Stimulated activated naive CD8-positive, alpha-beta T cell treated with anti-CD3 and anti-CD28 coated beads, Interleukin-15, Interleukin-2, amounts not matched to agents 100 U/mL and 50 U/mL, for 24 hours (primary cell): ENCODE data around the gene RAG1.
A peak's percentile ranks its signal among the peaks of the same experiment; 100 is the strongest.
"Not testable (repeated sequence)": the region's sequence is repeated elsewhere in the genome, so short reads cannot be mapped to it uniquely, and the experiment has no call there.

Experiments used
- ATAC-seq: fragments of 150-1000 bp; cut with Tn5 transposase; one replicate; pipeline ENCODE4 v1.10.0; 2021
- DNase-seq: peaks from one replicate; pipeline ENCODE4 v3.0.0; 2021

The RAG1 gene

DNA sequence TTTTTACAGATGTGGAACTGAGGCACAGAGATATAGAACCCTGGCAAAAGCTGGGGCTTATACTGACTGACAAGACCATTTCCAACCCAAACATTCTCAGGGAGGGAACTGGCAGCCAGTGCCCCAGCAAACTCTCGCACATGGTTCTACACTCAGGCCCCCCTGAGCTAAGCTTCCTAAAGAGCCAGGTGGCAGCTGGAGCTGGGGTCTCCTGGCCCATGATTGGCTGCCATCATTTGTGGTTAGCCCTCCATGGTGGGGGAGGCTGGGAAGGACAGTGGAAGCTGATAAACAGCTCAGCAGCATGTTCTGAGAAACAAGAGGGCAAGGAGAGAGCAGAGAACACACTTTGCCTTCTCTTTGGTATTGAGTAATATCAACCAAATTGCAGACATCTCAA lies at the start of gene RAG1:
RAG1 (plus strand) TSS at position 314 of the 400 bp plus-strand sequence. CDS start 5,298 bp downstream, outside the sequence.
- ATAC-seq (no peak), DNase-seq (no peak)

GRCh38 chr11:36530840-36531239 lies 37.0 kb upstream of the RAG1 start:
- no peak for DNase-seq
- no peak for ATAC-seq

DNA sequence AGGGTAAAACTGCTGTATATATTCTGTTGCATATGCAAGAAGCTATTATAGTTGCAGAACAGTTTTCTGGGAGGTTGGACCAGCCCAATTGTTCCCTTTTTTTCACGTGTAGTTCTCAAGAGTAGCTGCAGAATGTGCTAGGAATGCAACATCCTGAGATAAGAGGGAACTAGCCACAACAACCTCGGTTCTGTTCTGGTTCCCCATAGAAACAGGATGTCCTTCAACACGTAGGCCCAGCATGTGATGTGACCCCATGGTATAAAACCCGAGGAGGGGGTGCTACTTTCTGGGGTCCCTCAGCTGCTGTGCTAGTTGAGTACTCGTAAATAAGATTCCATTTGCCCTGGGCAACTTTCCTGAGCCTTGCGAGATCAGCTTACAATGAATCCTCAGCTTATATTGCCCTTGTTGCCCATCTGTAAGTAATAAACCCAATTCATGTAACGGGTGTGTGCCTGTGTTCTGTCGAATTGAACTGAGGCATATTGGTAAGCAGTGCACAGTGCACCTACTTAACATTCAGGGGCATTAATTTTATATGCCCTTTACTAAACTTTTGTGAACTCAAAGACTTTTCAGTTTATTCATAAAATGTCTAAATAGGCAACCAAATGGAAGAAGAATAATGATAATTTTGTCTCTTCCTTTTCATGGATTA lies 34.7 kb upstream of the RAG1 start:
- ATAC-seq: no peak
- DNase-seq: no peak

DNA sequence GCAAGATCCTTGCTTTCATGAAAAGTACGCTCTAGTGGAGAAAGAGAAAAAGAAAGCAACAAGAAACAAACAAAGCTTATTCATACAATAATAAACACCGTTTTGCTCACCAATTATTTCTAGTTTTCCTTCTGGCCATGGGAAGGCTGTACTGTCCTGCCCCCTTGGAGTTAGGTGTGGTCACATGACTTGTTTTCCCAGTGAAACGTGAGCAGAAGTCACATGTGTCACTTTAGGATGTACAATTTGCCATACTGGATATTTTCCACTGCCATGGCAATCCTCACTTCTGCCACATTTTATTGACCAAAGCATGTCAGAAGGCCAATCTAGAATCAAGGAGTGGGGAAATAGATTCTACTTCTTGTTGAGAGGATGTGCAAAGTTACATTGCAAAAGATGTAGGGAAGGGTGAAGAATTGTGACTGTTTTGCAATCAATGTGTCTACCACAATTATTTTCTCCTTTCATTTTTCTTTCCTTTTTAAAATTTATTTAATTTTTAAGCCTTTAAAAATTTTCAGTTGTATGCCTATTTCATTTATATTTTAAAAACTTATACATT lies 33.4 kb upstream of the RAG1 start:
- ATAC-seq: no peak
- DNase-seq: no peak

GRCh38 chr11:36540998-36541397 lies 26.8 kb upstream of the RAG1 start:
- ATAC-seq: peak; percentile 36

DNA sequence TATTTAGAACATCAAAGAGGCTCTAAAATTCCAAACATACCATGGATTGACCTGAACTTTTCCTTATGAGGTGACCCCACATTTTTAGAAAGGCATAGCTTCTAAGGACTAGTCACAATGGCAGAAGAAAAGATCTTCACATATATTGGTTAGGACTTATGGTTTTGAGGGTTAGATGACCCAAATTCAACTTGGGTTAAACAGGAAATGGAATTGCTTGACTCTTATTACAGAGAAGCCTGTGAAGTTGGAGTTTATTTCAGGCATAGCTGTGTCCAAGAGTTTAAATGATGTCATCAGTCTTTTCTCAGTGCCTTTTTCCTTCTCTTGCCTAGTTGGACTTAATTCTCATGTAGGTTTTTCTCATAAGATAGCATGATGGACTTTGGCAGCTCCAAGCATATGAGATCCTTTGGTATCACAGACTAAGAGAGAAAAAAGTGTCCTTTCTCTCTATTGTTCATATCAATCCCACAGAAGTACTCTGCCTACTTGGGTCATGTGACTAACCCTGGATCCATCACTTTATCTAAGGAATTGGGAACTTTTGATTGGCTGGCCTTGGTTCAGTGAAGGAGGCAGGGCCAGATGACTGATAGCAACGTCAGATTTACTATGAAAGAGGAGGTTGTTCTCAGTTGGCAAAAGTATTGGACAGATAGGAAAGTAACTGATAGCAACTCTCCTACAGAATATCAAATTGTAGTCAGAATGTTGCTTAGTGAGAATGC lies 17.3 kb upstream of the RAG1 start:
- ATAC-seq: no peak

More at GRCh38 chr11:36540998-36541397, 26.8 kb upstream of the RAG1 start:
- DNase-seq: peak; percentile 10

DNA sequence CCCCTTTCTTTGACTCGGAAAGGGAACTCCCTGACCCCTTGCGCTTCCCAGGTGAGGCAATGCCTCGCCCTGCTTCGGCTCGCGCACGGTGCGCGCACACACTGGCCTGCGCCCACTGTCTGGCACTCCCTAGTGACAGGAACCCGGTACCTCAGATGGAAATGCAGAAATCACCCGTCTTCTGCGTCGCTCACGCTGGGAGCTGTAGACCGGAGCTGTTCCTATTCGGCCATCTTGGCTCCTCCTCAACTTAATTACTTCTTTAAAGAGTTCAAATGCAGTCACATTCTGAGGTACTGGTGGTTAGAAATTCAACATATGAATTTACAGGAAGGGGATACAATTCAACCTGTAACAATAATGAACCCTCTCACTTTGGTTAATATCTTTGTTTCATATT lies 10.4 kb upstream of the RAG1 start:
- not testable (repeated sequence) for ATAC-seq, DNase-seq

More for the DNA sequence above, 17.3 kb upstream of the RAG1 start:
- no peak for DNase-seq

GRCh38 chr11:36557991-36558390 lies 9.8 kb upstream of the RAG1 start:
- ATAC-seq (no peak), DNase-seq (no peak)

- peak; percentile 59 for ATAC-seq
- no peak for DNase-seq
Measured at GRCh38 chr11:36558571-36559413, 9.0 kb upstream of the RAG1 start.

DNA sequence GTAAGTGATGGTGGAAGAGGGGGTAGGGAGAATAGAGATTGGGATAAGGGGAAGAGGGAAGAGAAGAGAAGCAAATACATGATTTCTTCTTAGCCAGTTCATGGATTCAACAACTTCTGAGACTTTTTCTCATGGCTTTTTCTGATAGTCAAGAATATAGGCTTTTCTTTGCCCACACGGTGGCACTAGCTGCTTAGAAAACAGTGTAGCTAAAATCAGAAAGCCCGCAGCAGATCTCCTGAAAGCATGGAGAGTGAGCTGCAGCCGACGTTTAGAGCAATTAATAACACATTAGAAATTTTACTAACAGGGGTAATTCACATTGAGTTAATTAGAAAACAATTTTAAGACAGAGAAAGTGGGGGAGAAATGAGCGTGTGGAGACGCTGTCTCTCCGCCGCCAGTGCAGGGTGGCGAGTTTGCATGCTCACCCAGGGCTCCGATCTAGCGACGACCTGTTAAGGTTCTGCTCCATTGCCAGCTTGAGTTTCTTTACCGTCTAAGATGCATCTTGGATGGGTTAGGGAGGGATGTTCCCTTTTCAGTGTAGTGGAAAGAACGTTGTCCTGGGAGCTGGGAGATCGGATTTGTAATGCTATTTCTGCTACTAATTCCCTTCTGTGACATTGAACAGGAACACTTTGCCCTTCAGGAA lies 3.3 kb upstream of the RAG1 start:
- ATAC-seq: no peak
- peak; percentile 37 for DNase-seq

GRCh38 chr11:36565031-36565610 lies 2.7 kb upstream of the RAG1 start:
- no peak for ATAC-seq
- DNase-seq: no peak

GRCh38 chr11:36566407-36567053 lies 1.3 kb upstream of the RAG1 start:
- ATAC-seq: no peak

GRCh38 chr11:36569095-36569494 lies 1.3 kb downstream of the RAG1 start:
- ATAC-seq (no peak), DNase-seq (no peak)

More at GRCh38 chr11:36566407-36567053, 1.3 kb upstream of the RAG1 start:
- DNase-seq: no peak

DNA sequence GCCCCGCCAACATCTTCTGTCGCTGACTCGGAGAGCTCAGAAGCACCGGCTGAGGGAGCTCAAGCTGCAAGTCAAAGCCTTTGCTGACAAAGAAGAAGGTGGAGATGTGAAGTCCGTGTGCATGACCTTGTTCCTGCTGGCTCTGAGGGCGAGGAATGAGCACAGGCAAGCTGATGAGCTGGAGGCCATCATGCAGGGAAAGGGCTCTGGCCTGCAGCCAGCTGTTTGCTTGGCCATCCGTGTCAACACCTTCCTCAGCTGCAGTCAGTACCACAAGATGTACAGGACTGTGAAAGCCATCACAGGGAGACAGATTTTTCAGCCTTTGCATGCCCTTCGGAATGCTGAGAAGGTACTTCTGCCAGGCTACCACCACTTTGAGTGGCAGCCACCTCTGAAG lies 6.7 kb downstream of the RAG1 start:
- no peak for DNase-seq
- no peak for ATAC-seq

GRCh38 chr11:36577373-36577772 lies 9.6 kb downstream of the RAG1 start:
- ATAC-seq (no peak), DNase-seq (no peak)

DNA sequence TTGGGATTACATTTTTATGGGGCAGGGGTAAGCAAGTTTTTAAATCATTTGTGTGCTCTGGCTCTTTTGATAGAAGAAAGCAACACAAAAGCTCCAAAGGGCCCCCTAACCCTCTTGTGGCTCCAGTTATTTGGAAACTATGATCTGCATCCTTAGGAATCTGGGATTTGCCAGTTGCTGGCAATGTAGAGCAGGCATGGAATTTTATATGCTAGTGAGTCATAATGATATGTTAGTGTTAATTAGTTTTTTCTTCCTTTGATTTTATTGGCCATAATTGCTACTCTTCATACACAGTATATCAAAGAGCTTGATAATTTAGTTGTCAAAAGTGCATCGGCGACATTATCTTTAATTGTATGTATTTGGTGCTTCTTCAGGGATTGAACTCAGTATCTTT lies 10.1 kb downstream of the RAG1 start:
- no peak for DNase-seq
- no peak for ATAC-seq

DNA sequence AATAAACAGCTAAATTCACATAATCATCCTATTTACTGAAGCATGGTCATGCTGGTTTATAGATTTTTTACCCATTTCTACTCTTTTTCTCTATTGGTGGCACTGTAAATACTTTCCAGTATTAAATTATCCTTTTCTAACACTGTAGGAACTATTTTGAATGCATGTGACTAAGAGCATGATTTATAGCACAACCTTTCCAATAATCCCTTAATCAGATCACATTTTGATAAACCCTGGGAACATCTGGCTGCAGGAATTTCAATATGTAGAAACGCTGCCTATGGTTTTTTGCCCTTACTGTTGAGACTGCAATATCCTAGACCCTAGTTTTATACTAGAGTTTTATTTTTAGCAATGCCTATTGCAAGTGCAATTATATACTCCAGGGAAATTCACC lies 10.7 kb downstream of the RAG1 start:
- ATAC-seq (no peak), DNase-seq (no peak)

- ATAC-seq (no peak), DNase-seq (no peak)
Measured at GRCh38 chr11:36581536-36581935, 13.7 kb downstream of the RAG1 start.

GRCh38 chr11:36583667-36584066 lies 15.9 kb downstream of the RAG1 start:
- ATAC-seq: no peak
- no peak for DNase-seq

DNA sequence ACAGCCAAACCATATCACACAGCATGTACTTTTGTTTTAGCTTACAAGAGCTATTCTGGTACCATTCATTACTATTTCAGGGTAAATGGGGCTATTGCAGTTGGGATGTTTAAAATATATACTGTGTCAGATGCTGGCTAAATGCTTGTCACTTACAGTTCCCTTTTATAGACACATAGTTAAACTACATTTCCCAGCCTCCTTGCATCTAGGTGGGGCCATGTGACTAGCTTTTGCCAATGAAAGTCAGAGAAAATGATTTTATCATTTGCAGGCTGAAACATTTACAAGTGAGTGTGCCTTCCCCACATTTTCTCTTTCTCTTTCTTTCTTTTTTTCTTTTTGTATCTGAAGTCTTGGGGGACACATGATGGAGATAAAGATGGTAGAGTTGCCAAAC lies 18.7 kb downstream of the RAG1 start:
- ATAC-seq: no peak
- DNase-seq: no peak

- ATAC-seq: no peak
Measured at GRCh38 chr11:36588099-36588498, 20.3 kb downstream of the RAG1 start.

More at GRCh38 chr11:36588099-36588498, 20.3 kb downstream of the RAG1 start:
- DNase-seq: no peak
